Panc1 (cell line): ENCODE measurements around the gene SUMF2. TPM values are rescaled to one million over a fixed set of nuclear protein-coding genes. Genes with fewer than 3 reads are reported as not detected.

Experiments
- ATAC-seq: fragments of 200-7000 bp; cut with Tn5 transposase; 2 replicates; pipeline ENCODE4 v1.9.1; 2020; ENCODE audit warnings: mild to moderate bottlenecking, moderate library complexity
- BruUV-seq: library from RNA; stranded (reverse); fragments of 400-500 nt; replicated peaks from 2 replicates; lab custom pipeline; 2021; lab: Mats Ljungman, UMichigan
- CTCF ChIA-PET: fragments of 300-600 bp; sonication (Branson Sonifier 250); formaldehyde crosslinking; loops from one replicate; lab custom pipeline; 2022; ENCODE audit warnings: antibody characterized with exemption; lab: Charles Lee
- POLR2A ChIA-PET: fragments of 300-600 bp; sonication (Branson Sonifier 250); formaldehyde crosslinking; loops from one replicate; lab custom pipeline; 2022; ENCODE audit warnings: antibody characterized with exemption; lab: Charles Lee
- DNase-seq: peaks from one replicate; pipeline ENCODE4 v3.0.0-alpha.2; 2010; ENCODE audit warnings: low read depth, low spot score
- H3K27ac ChIP-seq: 2 replicates; pipeline ENCODE4 v1.5.1; 2011; ENCODE audit warnings: mild to moderate bottlenecking, low read length, inconsistent platforms
- H3K27me3 ChIP-seq: fragments of 200-500 bp; sonication (Bioruptor generic); 2 replicates; pipeline ENCODE4 v1.6.0; 2014; ENCODE audit warnings: low read length, inconsistent platforms; ENCODE audit not compliant: control insufficient read depth, insufficient read depth
- H3K36me3 ChIP-seq: fragments of 200-500 bp; sonication (Bioruptor generic); 2 replicates; pipeline ENCODE4 v1.5.1; 2014; ENCODE audit warnings: inconsistent platforms, mild to moderate bottlenecking, low read length, moderate library complexity; ENCODE audit not compliant: control insufficient read depth, insufficient read depth
- H3K4me1 ChIP-seq: 2 replicates; pipeline ENCODE4 v1.5.1; 2011; ENCODE audit warnings: inconsistent platforms, mild to moderate bottlenecking, low read length, moderate library complexity; ENCODE audit not compliant: control insufficient read depth, insufficient read depth
- H3K4me3 ChIP-seq, 2 experiments: 2 replicates each; pipeline ENCODE4 v1.5.1; 2011 to 2012; ENCODE audit warnings: low read depth in 2 of 2, low read length in 2 of 2, mild to moderate bottlenecking in 2 of 2, inconsistent platforms in 1 of 2, moderate library complexity in 1 of 2
- H3K9me3 ChIP-seq: fragments of 200-500 bp; sonication (Bioruptor generic); 2 replicates; pipeline ENCODE4 v1.5.1; 2014; ENCODE audit warnings: low read depth, mild to moderate bottlenecking, inconsistent platforms, low read length, moderate library complexity; ENCODE audit not compliant: control insufficient read depth, insufficient read depth
- POLR2AphosphoS5 ChIP-seq: IDR thresholded peaks from 2 replicates; pipeline ENCODE4 v1.6.1; 2012; ENCODE audit warnings: mild to moderate bottlenecking, low read depth, low read length, moderate library complexity
- SIN3A ChIP-seq: IDR thresholded peaks from 2 replicates; pipeline ENCODE4 v1.6.1; 2012; ENCODE audit warnings: low read depth, mild to moderate bottlenecking, low read length, moderate library complexity, borderline replicate concordance; ENCODE audit not compliant: insufficient read depth
- TCF7L2 ChIP-seq: IDR thresholded peaks from 2 replicates; pipeline ENCODE4 v1.6.1; 2011; ENCODE audit warnings: mild to moderate bottlenecking, low read depth, low read length, inconsistent platforms
- in situ Hi-C: cut with HindIII; loops from 2 replicates; pipeline ENCODE4 v1.10.0; 2016; ENCODE audit warnings: low sequenced_read_pairs, low pct_unique_long_range_greater_than_20kb
- intact Hi-C: fragments of 100-400 bp; cut with micrococcal nuclease; formaldehyde crosslinking; loops from one replicate; pipeline ENCODE4 v1.10.0; 2022; ENCODE audit not compliant: unreplicated experiment
- total RNA-seq: library from RNA; stranded (reverse); gene quantifications from one replicate; pipeline ENCODE4 v1.2.1, GENCODE V29; 2021; ENCODE audit not compliant: unreplicated experiment
- TF ChIP-seq, protein P1 (sequence below): fragments of 450-650 bp; IDR thresholded peaks from 2 replicates; pipeline ENCODE4 v1.5.1; 2017; ENCODE audit warnings: mild to moderate bottlenecking
- TF ChIP-seq, protein P2 (sequence below), 2 experiments: IDR thresholded peaks; 2 replicates each; pipeline ENCODE4 v1.6.1; 2011 to 2012; ENCODE audit warnings: low read depth in 2 of 2, control low read depth in 1 of 2, low read length in 1 of 2, mild to moderate bottlenecking in 1 of 2, moderate library complexity in 1 of 2; ENCODE audit not compliant: insufficient read depth in 1 of 2

The SUMF2 gene
- total RNA-seq, 1 experiment from 2014 or later = 156 TPM

GRCh38 chr7:56053993-56054392, 10.1 kb upstream of the SUMF2 start:
- intact Hi-C loops = no loop called here
- peak overlapping the region; percentile 95 for H3K27ac ChIP-seq
- no peaks in the 10 kb centered on the region for H3K9me3 ChIP-seq
- peak overlapping the region in 1 of 2 experiments; percentile 93; a peak in 2 of 4 replicates for H3K4me3 ChIP-seq
- H3K27me3 ChIP-seq = no peaks in the 10 kb centered on the region
- DNase-seq = no peak
- BruUV-seq = no TSS peak
- in situ Hi-C loops = no loop called here
- ATAC-seq = no peak
- TF ChIP-seq TCF7L2 (no peak), POLR2AphosphoS5 (peak; percentile 32; the same call in 1 of the 2 replicates)
- TF ChIP-seq, protein P1, sequence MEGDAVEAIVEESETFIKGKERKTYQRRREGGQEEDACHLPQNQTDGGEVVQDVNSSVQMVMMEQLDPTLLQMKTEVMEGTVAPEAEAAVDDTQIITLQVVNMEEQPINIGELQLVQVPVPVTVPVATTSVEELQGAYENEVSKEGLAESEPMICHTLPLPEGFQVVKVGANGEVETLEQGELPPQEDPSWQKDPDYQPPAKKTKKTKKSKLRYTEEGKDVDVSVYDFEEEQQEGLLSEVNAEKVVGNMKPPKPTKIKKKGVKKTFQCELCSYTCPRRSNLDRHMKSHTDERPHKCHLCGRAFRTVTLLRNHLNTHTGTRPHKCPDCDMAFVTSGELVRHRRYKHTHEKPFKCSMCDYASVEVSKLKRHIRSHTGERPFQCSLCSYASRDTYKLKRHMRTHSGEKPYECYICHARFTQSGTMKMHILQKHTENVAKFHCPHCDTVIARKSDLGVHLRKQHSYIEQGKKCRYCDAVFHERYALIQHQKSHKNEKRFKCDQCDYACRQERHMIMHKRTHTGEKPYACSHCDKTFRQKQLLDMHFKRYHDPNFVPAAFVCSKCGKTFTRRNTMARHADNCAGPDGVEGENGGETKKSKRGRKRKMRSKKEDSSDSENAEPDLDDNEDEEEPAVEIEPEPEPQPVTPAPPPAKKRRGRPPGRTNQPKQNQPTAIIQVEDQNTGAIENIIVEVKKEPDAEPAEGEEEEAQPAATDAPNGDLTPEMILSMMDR = no peak
- TF ChIP-seq, protein P2, sequence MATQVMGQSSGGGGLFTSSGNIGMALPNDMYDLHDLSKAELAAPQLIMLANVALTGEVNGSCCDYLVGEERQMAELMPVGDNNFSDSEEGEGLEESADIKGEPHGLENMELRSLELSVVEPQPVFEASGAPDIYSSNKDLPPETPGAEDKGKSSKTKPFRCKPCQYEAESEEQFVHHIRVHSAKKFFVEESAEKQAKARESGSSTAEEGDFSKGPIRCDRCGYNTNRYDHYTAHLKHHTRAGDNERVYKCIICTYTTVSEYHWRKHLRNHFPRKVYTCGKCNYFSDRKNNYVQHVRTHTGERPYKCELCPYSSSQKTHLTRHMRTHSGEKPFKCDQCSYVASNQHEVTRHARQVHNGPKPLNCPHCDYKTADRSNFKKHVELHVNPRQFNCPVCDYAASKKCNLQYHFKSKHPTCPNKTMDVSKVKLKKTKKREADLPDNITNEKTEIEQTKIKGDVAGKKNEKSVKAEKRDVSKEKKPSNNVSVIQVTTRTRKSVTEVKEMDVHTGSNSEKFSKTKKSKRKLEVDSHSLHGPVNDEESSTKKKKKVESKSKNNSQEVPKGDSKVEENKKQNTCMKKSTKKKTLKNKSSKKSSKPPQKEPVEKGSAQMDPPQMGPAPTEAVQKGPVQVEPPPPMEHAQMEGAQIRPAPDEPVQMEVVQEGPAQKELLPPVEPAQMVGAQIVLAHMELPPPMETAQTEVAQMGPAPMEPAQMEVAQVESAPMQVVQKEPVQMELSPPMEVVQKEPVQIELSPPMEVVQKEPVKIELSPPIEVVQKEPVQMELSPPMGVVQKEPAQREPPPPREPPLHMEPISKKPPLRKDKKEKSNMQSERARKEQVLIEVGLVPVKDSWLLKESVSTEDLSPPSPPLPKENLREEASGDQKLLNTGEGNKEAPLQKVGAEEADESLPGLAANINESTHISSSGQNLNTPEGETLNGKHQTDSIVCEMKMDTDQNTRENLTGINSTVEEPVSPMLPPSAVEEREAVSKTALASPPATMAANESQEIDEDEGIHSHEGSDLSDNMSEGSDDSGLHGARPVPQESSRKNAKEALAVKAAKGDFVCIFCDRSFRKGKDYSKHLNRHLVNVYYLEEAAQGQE (IDR thresholded peaks at IDR 0.05; ENCODE audit: insufficient read depth in 1 of 2, low read depth in 2 of 2, low read length in 1 of 2) = no peak
- peaks cover 38% of the 10 kb centered on the region for H3K4me1 ChIP-seq
- ChIA-PET CTCF (no interaction called here), POLR2A (interaction anchor here (0.5 to 0.6 kb wide), 3 partner anchors 20 to 89 kb away, joined by 3 to 9 read pairs (median 3); partner anchors contain the start of gene PHKG1)
- peaks cover 56% of the 10 kb centered on the region for H3K36me3 ChIP-seq

- POLR2A ChIA-PET = interaction anchor here (2.2 kb wide), 1 partner anchor 12 kb away, joined by 13 read pairs; the partner anchor contains the start of genes CCT6A and PSPH
- in situ Hi-C loops = no loop called here
- no peaks in the 10 kb centered on the region for H3K9me3 ChIP-seq
- intact Hi-C loops = no loop called here
- H3K27ac ChIP-seq = peak overlapping the region; percentile 95
- no peaks in the 10 kb centered on the region for H3K27me3 ChIP-seq
- H3K4me1 ChIP-seq = peaks cover 60% of the 10 kb centered on the region
- no peak overlapping the region for H3K4me3 ChIP-seq
- peaks cover 52% of the 10 kb centered on the region for H3K36me3 ChIP-seq
- DNase-seq = no peak
- no TSS peak for BruUV-seq
- CTCF ChIA-PET = interaction anchor here (0.6 kb wide), 1 partner anchor 98 kb away, joined by 4 read pairs; no protein-coding TSS in a partner anchor
- TF ChIP-seq, protein P2 (IDR thresholded peaks at IDR 0.05; ENCODE audit: insufficient read depth in 1 of 2, low read depth in 2 of 2, low read length in 1 of 2) = no peak
- TF ChIP-seq POLR2AphosphoS5 = peak; percentile 21; the same call in 1 of the 2 replicates
- no peak for TF ChIP-seq TCF7L2
- TF ChIP-seq SIN3A = no peak
- TF ChIP-seq, protein P1 = no peak
- ATAC-seq = no peak
These were observed 1.7 kb upstream of the SUMF2 start for GRCh38 chr7:56062382-56062781.
